Measurements from ENCODE around the gene WDR82.

GRCh38 chr3:52248165-52248541 is 30.3 kb downstream of the WDR82 start:
- no peak for TF ChIP-seq CTCF (IDR thresholded peaks at IDR 0.05; ENCODE audit: insufficient read depth, low read depth, low read length)
- TF ChIP-seq EZH2 (IDR thresholded peaks at IDR 0.05; ENCODE audit: insufficient read depth, low read length), result no peak
